ENCODE results near the gene NDRG3. TPM values are rescaled to one million over a fixed set of nuclear protein-coding genes. Genes with fewer than 3 reads are reported as not detected.

NDRG3 gene
- total and polyA plus RNA-seq, 2 of the 8 experiments (the other 6 are each of a cell fraction or from before 2014, with no cell fraction given), result 25.7 to 32.3 TPM

DNA sequence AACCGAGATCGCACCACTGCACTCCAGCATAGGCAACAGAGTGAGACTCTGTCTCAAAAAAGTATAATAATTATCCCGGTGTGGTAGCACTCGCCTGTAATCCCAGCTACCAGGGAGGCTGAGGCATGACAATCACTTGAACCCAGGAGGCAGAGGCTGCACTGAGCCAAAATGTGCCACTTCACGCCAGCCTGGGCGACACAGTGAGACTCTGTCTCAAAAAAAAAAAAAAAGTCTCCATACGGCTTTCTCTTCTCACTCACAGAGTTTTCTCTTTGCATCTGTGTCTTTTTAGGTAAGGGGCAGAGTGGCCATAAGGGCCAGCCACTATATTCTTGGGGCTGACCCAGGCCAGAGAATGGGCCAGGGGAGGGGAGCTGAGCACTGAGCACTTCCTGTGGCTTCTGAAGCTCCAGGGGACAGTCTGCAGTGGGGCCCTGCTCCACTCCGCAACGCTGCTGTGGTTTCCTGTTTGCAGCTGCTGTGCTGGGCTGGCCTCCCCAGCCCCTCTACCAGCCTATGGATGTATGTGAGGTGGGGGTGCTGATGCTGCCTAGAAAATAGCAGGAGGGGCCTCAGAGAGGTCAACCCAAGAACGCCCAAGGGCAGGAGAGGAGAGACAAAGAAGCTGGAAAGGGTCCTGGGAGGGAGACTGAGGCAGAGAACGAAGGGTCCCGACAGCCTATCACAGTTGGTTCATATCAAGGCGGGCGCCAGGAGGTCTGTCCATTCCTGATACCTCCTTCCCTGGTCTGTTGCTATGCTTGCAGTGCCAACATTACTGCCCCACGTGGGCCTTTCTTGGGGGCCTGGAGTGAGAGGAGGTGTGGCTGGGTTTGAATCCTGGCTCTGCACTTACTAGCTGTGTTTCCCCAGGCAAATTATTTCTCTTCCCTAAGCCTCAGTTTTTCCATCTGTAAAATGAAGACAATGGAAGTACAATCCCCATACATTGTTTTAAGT lies 115.9 kb downstream of the NDRG3 start:
- Histone ChIP-seq H3K14ac (ENCODE audit: insufficient read length) (no peak overlapping the region), H3K9ac (replicated peaks in 1 of 4; ENCODE audit: extremely low read depth in 1 of 4, low read depth in 3 of 4, low read length in 3 of 4) (no peak overlapping the region), H3K36me3 (ENCODE audit: control insufficient read depth in 2 of 4, insufficient read depth in 4 of 4, low read length in 3 of 4) (no peaks in the 10 kb centered on the region), H4K20me1 (replicated peaks in 1 of 2; ENCODE audit: control insufficient read depth in 1 of 2, insufficient read depth in 2 of 2, low read length in 2 of 2) (no peaks in the 10 kb centered on the region), H3K27ac (ENCODE audit: low read depth, low read length) (no peak overlapping the region), H3K56ac (replicated peaks; ENCODE audit: insufficient read length, low read depth, low read length) (no peak overlapping the region), H3K18ac (ENCODE audit: extremely low read depth, low read length) (no peak overlapping the region), H3K4me1 (replicated peaks in 1 of 4; ENCODE audit: control insufficient read depth in 3 of 4, insufficient read depth in 4 of 4, low read length in 3 of 4) (no peaks in the 10 kb centered on the region; a peak in 2 of 7 replicates), H3K4ac (replicated peaks; ENCODE audit: insufficient read length, low read depth, low read length) (no peak overlapping the region), H3K4me2 (ENCODE audit: insufficient read depth in 1 of 2, low read depth in 2 of 2, low read length in 2 of 2) (no peak overlapping the region), H4K91ac (replicated peaks; ENCODE audit: insufficient read length, low read length) (no peak overlapping the region), H2BK120ac (replicated peaks; ENCODE audit: low read depth, low read length) (no peak overlapping the region), H3K23ac (ENCODE audit: insufficient read length) (no peak overlapping the region), H4K5ac (ENCODE audit: insufficient read length, low read depth, low read length) (no peak overlapping the region), H3K4me3 (ENCODE audit: extremely low read depth in 1 of 4, insufficient read depth in 2 of 4, low read depth in 3 of 4, low read length in 4 of 4) (no peak overlapping the region), H4K8ac (ENCODE audit: extremely low read depth, insufficient read depth, low read length) (peak overlapping the region; percentile 59; the same call in 1 of the 2 replicates), H2BK20ac (ENCODE audit: low read length) (no peak overlapping the region), H2AK5ac (ENCODE audit: low read depth, low read length) (no peak overlapping the region), H3K23me2 (ENCODE audit: low read depth, low read length) (no peaks in the 10 kb centered on the region), H2BK15ac (ENCODE audit: low read length) (no peak overlapping the region), H2BK5ac (ENCODE audit: low read depth, low read length) (no peak overlapping the region), H2AFZ (ENCODE audit: low read length) (no peak overlapping the region), H3K27me3 (replicated peaks in 1 of 4; ENCODE audit: control insufficient read depth in 3 of 4, extremely low read depth in 1 of 4, insufficient read depth in 3 of 4, low read length in 3 of 4) (no peaks in the 10 kb centered on the region), H3K79me2 (ENCODE audit: control insufficient read depth in 1 of 2, insufficient read depth in 2 of 2, low read length in 2 of 2) (no peaks in the 10 kb centered on the region), H2BK12ac (ENCODE audit: low read depth, low read length) (no peak overlapping the region), H3K79me1 (ENCODE audit: low read depth, low read length) (no peaks in the 10 kb centered on the region), H3K9me3 (ENCODE audit: insufficient read depth in 2 of 2, low read depth in 1 of 2, low read length in 1 of 2) (no peaks in the 10 kb centered on the region)
- FAIRE-seq (no peak), DNase-seq (ENCODE audit: low read depth in 1 of 2, low spot score in 2 of 2) (no peak)
- TF ChIP-seq BRCA1 (IDR thresholded peaks at IDR 0.05; ENCODE audit: low read depth, low read length), result no peak
- TF ChIP-seq, protein P1, sequence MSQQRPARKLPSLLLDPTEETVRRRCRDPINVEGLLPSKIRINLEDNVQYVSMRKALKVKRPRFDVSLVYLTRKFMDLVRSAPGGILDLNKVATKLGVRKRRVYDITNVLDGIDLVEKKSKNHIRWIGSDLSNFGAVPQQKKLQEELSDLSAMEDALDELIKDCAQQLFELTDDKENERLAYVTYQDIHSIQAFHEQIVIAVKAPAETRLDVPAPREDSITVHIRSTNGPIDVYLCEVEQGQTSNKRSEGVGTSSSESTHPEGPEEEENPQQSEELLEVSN (IDR thresholded peaks at IDR 0.05), result no peak
- TF ChIP-seq SP1 (IDR thresholded peaks at IDR 0.05; ENCODE audit: low read depth, low read length), result no peak
- no peak for TF ChIP-seq RXRA (IDR thresholded peaks at IDR 0.05; ENCODE audit: insufficient read depth, low read depth, low read length)
- TF ChIP-seq ZNF274 (IDR thresholded peaks at IDR 0.05; ENCODE audit: borderline replicate concordance, extremely low read depth, low read length), result no peak
- no peak for TF ChIP-seq CBX8 (IDR thresholded peaks at IDR 0.05; ENCODE audit: borderline replicate concordance, low read depth, low read length)
- CTCF ChIA-PET (ENCODE audit: partially characterized antibody), result interaction anchor here (0.6 to 9.9 kb wide), 8 partner anchors 16 to 259 kb away, joined by 3 to 92 read pairs (median 3); partner anchors contain the start of gene SLA2
- WGBS, 2 experiments (ENCODE audit: extremely low coverage in 1 of 2, insufficient coverage in 1 of 2, insufficient read length in 1 of 2, insufficient replicate concordance in 2 of 2, low coverage in 1 of 2, low lambda C conversion rate in 2 of 2, missing lambda C conversion rate in 1 of 2), result 84% methylated on average over 14 of the region's 15 CpGs; no CpG with 5 or more reads in 1 of the 2 experiments
- POLR2A ChIA-PET (ENCODE audit: partially characterized antibody), result interaction anchor here (1.3 to 1.7 kb wide), 3 partner anchors 13 to 18 kb away, joined by 3 to 6 read pairs (median 4); no protein-coding TSS in a partner anchor

All from H1 (cell line).